Right hindlimb (tissue), 1 donor: ENCODE results near the gene LIPM.
A peak's percentile ranks its signal among the peaks of the same experiment; 100 is the strongest.

ENCODE experiments used
- DNase-seq: peaks from one replicate; pipeline ENCODE4 v3.0.0-alpha.2; 2018

LIPM gene, protein sequence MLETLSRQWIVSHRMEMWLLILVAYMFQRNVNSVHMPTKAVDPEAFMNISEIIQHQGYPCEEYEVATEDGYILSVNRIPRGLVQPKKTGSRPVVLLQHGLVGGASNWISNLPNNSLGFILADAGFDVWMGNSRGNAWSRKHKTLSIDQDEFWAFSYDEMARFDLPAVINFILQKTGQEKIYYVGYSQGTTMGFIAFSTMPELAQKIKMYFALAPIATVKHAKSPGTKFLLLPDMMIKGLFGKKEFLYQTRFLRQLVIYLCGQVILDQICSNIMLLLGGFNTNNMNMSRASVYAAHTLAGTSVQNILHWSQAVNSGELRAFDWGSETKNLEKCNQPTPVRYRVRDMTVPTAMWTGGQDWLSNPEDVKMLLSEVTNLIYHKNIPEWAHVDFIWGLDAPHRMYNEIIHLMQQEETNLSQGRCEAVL

DNA sequence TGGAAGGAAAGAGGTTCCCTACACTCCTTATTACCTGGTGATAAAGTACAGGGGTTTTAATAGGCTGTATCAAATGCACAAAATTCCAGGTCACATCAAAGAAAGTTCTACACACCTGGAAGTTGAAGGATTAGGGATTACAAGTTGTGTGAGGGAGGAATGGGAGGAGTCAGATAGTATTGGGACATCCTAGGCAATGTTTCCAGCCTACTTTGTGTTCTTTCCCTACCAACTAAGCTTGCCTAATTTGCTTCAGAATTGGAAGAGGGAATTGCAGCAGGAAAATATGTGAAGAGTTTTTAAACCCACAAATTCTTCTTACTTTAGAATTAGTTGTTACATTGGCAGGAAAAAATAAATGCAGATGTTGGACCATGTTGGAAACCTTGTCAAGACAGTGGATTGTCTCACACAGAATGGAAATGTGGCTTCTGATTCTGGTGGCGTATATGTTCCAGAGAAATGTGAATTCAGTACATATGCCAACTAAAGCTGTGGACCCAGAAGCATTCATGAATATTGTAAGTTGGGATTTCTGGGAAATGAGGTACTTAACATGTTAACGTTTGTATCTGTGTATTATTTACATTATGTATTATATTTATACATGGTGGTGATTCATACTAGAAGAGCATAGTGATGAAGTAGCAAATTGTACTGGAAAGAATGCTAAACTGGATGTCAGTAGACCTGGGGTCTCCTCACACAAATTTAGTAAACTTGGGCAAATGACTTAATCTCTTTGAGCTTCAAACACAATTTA, at the start of gene LIPM:
LIPM (plus strand) TSS at position 208 of the 763 bp plus-strand sequence; CDS start at position 375, 167 bp downstream.
- DNase-seq = no peak

DNA sequence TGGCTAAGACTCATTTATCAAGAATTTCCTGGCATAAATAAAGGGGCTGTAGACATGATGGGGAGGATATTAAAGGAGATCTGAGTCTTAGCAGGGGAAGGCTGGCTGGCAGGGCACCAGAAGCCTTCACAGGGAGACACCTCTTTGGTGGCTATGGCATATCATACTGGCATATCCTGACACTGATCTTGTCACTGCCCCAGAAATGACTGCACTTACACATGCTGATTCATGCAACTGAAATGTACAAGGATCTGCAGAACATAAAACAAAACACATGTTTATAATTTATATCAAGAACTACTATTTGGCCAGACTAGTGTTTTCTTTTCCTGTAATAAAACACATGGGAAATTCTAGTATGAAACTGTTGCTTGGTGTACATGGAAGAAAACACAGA, 48.2 kb upstream of the LIPM start:
- DNase-seq = no peak

DNA sequence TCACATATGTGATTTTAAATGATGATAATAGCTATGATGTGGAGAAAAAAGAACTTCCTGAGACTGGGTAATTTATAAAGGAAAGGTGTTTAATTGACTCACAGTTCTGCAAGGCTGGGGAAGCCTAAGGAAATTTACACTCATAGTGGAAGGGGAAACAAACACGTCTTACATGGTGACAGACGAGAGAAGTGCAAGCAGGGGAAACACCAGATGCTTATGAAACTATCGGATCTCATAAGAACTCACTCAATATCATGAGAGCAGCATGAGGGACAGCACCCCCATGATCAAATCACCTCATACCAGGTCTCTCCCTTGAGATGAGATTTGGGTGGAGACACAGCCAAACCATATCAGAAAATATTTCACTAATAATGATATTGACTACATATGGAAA, 46.8 kb upstream of the LIPM start:
- DNase-seq = no peak

DNA sequence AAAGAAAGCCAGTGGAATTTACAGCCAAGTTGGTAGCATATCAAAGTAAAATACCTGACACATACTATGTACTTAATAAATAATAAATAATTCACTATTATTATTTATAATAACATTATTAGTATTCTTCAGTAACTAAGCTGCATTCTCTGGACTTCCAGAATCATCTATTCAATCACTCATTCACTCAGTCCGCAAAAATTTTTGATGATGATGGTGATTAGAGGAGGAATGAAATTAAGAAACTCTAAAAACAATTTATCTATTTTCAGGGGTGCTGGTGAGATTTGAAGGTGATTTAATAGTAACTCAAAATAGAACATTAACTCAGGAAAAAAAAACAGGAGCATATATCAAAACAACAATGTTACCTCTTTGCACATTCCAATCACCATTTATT, 45.9 kb upstream of the LIPM start:
- DNase-seq = no peak

DNA sequence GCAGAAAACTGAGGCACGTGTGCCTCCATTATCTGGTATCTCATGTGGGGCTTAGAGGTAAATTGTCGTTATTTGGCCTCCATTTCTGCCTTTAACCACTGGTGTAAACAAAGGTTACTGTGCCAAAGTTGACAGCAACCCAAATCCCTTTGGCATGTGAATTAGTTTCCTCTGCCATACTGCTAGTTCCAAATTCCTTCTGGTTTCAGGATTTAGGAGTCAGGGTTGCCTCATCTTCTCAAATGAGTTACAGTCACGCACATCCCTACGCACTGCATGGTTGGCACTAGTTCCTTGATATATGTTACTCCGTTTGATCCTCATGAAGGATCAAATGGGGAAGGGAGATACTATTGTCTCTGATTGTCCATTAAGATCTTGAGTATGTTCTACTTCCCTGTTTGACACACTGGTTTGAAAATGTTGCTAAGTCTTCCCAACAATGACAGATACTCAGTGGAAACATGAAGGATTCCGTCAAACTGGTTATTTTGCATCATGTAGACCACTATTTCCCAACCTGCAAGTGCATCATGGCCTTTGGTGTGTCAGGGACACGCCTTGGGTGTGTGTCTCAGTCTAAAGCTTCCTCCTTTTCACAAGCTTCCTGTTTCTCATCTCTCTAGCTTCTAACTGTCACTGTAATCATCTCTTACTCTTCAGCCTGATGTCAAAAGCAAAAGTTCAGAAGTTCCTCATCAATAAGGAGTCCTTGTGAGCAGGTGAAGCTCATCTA, 43.0 kb upstream of the LIPM start, which contains the start of gene LIPN:
LIPN (plus strand) TSS at position 655 of the 736 bp plus-strand sequence. CDS start 1,386 bp downstream, outside the sequence.
- no peak for DNase-seq

DNA sequence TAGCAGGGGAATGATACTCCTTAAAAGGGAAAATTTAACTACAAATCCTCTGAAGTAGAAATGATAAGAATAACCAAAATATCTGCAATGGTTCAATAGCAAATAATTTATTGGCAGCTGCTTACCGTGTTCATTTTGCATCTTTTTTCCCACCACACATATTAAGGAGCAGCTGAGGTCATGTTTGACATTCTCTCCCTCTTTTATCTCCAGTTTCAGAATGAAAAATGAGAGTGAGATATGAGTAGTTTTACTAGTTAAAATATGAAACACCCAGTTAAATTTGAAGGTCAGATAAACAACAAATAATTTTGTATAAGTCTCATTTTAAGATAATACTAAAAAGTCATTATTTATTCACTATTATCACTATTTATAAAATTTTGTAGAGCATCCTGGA, 39.6 kb upstream of the LIPM start:
- DNase-seq = no peak

DNA sequence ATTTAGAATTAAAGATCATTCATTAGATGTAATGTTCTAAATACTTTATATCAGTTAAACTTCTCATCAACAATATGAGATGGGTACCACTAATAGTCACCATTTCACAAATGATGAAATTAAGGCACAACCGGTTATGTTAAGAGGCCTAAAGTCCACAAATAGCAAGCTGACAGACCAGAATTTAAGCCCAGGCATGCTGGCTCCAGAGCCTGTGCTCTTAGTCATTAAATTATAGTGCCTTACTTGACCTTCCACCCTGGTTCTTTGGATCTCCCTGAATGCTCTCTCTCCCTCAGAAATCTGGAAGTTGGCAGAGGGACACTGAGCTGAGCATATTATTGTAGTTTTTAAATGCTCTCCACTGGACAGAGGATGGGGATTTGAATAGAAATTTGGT, 39.1 kb upstream of the LIPM start:
- no peak for DNase-seq

DNA sequence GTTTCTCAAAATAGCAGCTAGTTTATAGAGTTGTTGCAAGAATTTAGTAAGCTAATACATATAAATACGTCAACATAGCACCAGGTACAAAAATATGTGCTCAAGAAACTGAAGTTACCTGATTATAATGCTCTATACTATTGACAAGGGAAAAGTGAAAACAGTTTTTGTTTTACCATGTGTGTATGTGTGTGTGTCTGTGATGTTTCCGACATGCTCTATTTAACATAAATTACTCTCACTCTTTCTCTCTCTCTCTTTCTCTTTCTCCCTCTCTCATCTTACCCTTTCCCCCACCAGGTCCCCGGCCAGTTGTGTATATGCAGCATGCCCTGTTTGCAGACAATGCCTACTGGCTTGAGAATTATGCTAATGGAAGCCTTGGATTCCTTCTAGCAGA, 38.4 kb upstream of the LIPM start:
- DNase-seq = no peak

DNA sequence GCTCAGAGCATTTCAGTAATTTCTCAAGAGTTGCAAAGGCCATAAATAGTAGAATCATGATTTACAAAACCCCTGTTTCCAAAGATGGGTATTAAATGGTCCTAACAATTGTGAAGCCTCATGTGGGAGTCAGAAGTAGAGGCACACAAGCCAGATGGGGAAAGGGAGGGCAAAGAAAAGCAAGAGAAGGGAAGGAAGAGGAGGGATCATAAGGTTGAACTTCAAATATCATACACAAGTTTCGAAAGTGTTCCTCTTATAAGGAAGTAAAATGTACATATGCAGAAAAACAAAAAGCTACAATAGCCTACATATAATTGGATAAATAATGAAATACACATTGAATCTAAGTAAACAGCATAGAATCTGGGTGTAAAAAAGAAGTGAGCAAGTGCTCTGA, 36.7 kb upstream of the LIPM start:
- no peak for DNase-seq

DNA sequence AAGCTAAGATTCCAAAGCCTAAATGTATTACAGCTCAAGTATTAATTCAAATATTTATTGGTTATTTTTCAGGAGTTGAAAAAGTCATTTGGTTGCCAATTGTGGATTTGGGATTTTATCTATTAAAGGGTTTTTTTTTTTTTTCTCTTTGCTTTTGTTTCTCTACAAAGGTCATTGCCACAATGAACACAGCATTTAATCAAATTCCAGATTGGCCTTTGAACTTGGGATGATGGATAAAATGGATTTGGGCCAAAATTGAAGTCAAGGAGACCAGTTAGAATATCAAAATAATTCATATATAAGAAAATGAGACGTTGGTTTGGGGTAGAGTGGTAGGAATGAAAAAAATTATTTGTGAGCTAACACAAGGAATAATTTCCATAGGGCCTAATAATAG, 33.1 kb upstream of the LIPM start:
- no peak for DNase-seq

DNA sequence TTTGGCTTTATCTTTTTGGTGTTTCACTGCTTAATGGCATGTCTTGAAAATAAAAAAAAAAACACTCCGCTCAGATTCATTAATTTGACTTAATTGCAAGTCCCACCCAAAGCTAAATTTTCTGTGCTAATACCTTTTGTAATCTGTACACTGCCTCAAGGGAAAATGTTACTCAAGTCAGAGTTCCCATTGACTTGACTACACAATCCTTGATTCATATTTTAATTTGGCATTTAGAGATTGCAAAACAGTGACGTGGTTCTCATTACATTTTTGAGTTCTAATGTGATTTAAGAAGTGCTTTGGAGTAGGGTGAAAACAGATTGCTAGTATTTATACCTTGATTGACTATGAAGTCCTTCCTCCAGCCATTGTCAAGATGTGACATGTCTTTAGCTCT, 21.3 kb upstream of the LIPM start:
- no peak for DNase-seq

DNA sequence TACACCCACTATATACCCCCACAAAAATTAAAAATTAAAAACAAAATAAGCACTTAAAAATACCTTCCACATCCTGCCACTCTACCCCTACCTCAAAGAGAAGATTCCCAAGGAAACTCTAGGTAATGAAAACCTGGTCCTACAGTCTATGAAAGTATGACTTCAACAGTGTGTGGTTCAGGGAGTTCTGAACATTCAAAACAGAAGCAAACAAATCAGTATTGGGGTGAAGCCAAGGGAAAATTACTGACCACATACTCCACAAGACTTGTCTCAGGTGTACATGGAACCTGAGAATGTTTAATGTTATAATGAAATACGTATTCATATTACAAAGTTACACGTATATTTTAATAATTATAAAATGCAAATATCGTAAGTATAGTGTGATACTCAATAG, 20.3 kb upstream of the LIPM start:
- no peak for DNase-seq

DNA sequence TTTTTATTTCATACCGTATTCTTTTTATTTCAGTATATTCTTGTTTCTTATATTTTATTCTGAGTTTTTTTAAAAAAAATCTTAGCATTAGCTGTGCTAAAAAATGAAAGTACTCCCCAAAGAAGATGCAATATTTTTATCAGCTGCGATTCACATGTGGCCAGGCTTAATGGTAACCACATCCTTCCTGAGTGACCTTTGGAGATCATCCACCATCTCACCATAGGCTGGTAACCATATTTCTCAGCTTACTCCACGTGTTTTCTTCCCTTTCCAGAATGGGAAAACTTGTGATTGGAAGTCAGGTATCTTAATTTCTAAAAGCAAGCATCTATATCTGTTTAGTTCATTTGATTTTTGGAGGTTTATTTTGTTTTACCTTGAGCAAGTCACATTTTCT, 18.8 kb upstream of the LIPM start:
- no peak for DNase-seq

DNA sequence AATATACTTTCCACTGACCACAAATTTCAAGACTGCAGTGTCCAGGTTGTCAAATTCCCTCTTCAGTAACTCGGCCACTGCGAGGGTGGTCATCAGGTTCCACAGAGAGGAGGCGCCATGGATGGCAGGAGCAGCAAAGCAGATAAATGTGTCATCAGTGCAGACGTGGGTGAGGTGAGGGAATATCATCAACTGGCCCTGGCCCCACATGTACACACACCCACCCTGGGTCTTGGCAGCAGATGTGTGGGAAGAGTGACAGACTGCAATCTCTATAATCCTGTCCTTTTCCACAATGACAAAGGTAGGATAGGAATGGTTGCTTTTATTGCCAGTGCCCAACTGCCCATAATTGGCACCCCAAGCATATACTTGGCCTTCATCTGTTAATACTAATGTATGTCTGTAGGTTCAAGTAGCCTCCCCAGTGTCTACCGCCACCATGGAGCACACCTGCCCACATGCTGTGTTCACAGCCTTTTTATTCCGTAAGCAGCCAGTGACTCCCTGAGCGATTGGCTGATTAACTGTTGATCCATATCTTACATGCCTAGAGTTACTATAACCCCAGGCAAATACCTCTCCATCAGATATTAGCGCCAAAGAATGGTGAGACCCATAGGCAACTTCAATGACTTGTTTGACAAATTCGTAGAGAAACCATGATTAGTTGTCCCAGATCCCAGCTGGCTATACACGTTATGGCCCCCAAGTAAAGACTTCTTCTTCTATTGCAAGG, 16.3 kb upstream of the LIPM start:
- DNase-seq = no peak

DNA sequence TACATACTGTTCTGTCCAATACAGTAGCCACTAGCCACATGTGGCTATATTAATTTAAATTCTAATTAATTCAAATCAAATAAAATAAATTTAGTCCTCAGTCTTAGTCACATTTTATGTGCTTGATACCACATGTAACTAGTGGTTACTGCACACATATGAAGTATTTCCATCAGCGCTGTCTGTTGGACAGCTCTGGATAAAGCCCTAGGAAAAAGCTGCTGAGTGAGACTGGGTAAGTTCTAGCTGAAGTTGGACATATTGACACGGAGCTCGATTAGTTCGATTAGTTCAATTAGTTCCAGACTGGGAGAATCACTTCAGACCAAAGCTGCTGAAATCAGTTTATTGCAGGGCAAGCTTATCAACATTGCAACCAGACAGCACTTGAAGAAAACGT, 15.1 kb upstream of the LIPM start:
- no peak for DNase-seq

DNA sequence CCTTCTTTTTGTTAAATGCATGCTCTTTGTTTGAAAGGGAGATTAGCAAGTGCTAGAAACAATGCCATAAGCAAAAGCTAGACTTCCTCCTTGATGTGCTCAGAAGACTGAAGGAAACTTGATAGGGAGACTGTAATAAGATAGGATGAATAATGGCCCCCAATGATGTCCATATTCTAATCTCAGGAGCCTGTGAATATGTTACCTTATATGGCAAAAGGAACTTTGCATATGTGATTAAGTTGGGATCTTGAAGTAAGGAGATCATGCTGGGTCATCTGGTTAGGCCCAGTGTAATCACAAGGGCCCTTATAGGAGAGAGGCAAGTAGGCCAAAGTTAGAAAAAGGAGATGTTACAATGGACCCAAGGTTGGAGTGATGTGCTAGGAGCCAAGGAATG, 13.6 kb upstream of the LIPM start:
- DNase-seq = no peak

DNA sequence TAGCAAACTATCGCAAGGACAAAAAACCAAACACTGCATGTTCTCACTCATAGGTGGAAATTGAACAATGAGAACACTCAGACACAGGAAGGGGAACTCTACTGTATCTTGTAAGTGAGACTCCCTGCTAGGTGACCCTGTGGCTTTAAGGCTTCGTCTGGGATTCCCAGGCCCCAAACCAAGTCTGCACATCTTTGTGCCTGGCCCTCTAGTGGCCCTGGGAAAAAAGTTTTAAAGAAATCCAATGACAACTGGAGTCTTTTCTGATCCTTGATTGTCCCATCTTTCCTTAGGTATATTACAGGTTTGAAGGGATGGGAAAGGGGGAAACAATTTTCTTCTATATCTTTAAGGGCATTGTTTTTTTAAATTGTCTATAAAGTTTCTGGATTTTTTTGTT, 10.6 kb upstream of the LIPM start:
- peak; percentile 19 for DNase-seq

DNA sequence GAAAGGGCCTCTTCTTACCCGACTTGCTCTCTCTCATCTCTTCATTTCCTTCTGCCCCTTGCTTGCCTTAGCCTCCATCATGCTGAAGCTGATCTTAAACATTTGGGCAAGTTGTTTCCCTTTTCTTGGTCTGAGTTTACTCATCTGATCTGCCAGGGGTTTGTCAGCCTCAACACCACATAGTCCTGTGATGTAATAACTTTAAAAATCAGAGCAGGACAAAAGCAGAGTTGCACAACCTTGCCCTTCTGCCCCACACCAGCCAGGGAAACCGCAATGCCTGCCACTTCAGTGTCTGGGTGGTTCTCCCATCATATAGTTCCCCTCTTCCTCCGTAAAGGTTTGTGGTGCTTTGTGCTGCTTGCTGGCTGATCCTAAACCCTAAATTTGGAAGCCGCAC, 9.9 kb upstream of the LIPM start:
- no peak for DNase-seq

DNA sequence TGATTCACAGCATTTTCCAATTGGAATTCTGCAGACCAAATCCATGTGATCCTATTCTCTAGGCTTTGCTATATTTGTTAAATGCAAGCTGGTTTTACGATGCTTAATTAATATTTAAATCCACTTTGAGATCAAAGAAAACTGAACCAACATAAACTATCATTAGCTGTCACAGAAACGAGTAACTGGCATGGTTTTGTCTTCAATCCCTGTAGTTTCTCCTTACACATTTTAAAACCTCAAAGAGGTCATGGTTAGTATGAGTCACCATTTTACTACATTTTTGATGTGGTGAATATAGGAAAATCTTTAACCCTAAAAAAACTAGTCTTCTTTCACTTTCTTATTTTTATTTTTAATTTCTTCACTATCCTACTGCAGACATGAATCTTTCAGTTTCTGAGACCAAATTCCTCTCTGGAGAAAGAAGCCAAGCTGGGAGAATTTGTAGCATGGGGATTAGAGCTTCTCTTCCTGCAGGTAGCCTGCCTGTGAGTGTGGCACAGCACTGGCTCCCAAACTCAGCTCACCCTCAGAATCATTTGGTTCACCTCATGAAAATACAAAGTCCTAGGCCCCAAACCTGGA, 8.7 kb upstream of the LIPM start:
- DNase-seq = no peak

DNA sequence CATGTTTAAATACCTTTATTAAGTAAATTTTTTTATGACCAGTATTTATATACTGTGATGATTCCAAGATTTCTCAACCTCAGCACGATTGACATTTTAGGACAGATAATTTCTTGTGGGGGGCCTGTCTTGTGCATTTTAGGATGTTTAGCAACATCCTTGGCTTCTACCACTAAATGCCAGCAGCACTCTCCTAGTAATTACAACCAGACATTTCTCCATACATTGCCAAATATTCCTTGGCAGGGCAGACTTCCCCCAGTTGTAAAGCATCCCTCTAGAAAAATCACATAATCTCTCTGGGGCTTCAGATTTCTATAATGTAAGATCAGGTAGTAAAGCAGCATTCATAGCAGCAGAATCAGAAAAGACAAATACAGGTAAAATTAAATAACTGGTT, 7.8 kb upstream of the LIPM start:
- DNase-seq = no peak

DNA sequence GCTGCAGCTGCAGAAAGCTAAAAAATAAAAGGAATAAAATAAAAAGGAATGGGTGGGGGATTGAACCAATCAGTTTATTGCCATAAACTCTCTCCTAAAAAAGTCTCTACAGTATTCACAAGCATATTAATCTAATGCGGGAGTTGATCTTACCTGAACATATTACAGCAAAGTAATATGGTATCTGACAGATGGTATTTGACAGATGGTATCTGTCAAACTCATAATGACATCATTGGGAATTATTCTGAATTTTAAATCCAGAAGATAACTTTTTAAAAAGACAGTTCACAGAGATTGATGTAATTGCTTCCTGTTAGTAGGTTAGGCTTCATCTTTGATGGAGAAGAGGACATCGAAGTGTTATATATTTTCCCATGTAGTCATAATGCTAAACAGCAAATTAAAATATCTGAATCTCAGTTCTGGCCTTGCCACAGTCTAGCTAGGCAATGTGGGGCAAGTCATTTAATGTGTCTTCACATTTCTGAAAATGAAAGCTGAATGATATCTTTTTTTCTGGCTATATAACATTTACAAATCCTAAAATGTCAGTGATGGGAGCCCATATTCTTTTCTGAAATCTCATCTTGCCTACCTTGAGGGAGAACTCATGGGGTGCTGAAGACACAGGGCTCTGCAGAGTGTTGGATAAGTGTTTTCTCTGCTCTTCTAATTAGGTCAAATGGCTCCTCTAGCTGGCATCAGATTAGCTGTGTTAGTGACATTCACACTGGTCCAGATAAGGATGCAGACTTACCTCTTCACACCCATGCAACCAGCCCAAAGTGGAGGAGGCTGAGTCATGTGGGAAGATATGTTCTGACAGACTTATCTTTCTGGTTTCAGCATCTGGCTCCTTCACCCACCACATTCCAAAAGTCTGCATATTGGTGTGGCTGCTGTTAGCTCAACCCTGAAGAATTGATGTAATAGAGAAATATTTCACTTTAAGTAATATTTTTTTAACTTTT, 2.1 kb upstream of the LIPM start:
- DNase-seq = no peak
